SU-DHL-6 (cell line): ENCODE data around the gene ARCN1.

Experiments used
- H2AFZ ChIP-seq: fragments of 200-600 bp; sonication (generic); 2 replicates; pipeline ENCODE4 v1.6.1; 2014; ENCODE audit warnings: low read depth, mild to moderate bottlenecking, moderate library complexity, mixed read lengths, antibody characterized with exemption, low read length; ENCODE audit not compliant: severe bottlenecking
- H3F3A ChIP-seq: fragments of 200-600 bp; shearing (Covaris generic); 2 replicates; pipeline ENCODE4 v1.6.0; 2016; ENCODE audit warnings: antibody characterized with exemption, mild to moderate bottlenecking; ENCODE audit not compliant: insufficient read depth
- H3K27ac ChIP-seq: fragments of 200-600 bp; sonication (generic); 2 replicates; pipeline ENCODE4 v1.5.1; 2016; ENCODE audit warnings: low read depth, mild to moderate bottlenecking, low read length, moderate library complexity, mixed read lengths
- H3K27me3 ChIP-seq: fragments of 200-600 bp; sonication (generic), shearing (Covaris generic); 2 replicates; pipeline ENCODE4 v1.6.0; 2014; ENCODE audit warnings: mild to moderate bottlenecking, low read length
- H3K36me3 ChIP-seq: fragments of 200-600 bp; sonication (generic); 2 replicates; pipeline ENCODE4 v1.6.1; 2014; ENCODE audit warnings: mild to moderate bottlenecking, low read length, mixed read lengths
- H3K4me2 ChIP-seq: fragments of 300-600, 200-600 bp; shearing (Covaris generic), sonication (generic); 2 replicates; pipeline ENCODE4 v1.6.0; 2014; ENCODE audit warnings: low read length, low read depth, mild to moderate bottlenecking; ENCODE audit not compliant: poor library complexity, severe bottlenecking
- H3K4me3 ChIP-seq: fragments of 200-600 bp; sonication (generic); 2 replicates; pipeline ENCODE4 v1.5.1; 2014; ENCODE audit warnings: antibody characterized with exemption, low read length, mild to moderate bottlenecking, mixed read lengths; ENCODE audit not compliant: insufficient read depth, poor library complexity, severe bottlenecking
- H3K79me2 ChIP-seq: fragments of 200-600 bp; sonication (generic); 2 replicates; pipeline ENCODE4 v1.6.1; 2014; ENCODE audit warnings: mild to moderate bottlenecking, low read length, moderate library complexity; ENCODE audit not compliant: insufficient read depth
- H3K9ac ChIP-seq: fragments of 200-600 bp; sonication (generic); 2 replicates; pipeline ENCODE4 v1.7.0; 2014; ENCODE audit warnings: mild to moderate bottlenecking, low read length
- H3K9me2 ChIP-seq: fragments of 200-600 bp; sonication (generic); replicated peaks from 2 replicates; pipeline ENCODE4 v1.6.1; 2014; ENCODE audit warnings: low read length; ENCODE audit not compliant: insufficient read depth
- H3K9me3 ChIP-seq: fragments of 200-600 bp; sonication (generic); 2 replicates; pipeline ENCODE4 v1.6.1; 2014; ENCODE audit warnings: low read length, mixed read lengths; ENCODE audit not compliant: insufficient read depth
- H4K20me1 ChIP-seq: fragments of 200-600 bp; sonication (generic); 2 replicates; pipeline ENCODE4 v1.6.1; 2014; ENCODE audit warnings: low read depth, mild to moderate bottlenecking, antibody characterized with exemption, low read length, moderate library complexity, mixed read lengths
- CTCF ChIP-seq: fragments of 200-600 bp; sonication (generic); IDR thresholded peaks from one replicate; pipeline ENCODE4 v1.5.1; 2017; ENCODE audit warnings: antibody characterized with exemption, mild to moderate bottlenecking, low read length, moderate library complexity; ENCODE audit not compliant: insufficient read depth, poor library complexity, severe bottlenecking
- EZH2phosphoT487 ChIP-seq: fragments of 200-600 bp; sonication (generic), shearing (Covaris generic); conservative IDR thresholded peaks from 2 replicates; pipeline ENCODE4 v1.6.1; 2018; ENCODE audit warnings: mild to moderate bottlenecking, antibody characterized with exemption, low read length, moderate library complexity, mixed read lengths

The ARCN1 gene

GRCh38 chr11:118537409-118537980, 34.7 kb upstream of the ARCN1 start:
- no peak overlapping the region for H3K4me2 ChIP-seq
- no peak overlapping the region for H2AFZ ChIP-seq

GRCh38 chr11:118544010-118544646, 28.1 kb upstream of the ARCN1 start:
- Histone ChIP-seq H3K27me3 (no peaks in the 10 kb centered on the region), H3K4me3 (no peak overlapping the region), H3K27ac (no peak overlapping the region), H3K4me2 (no peak overlapping the region), H3K79me2 (no peaks in the 10 kb centered on the region), H3K9me2 (no peaks in the 10 kb centered on the region), H3K9me3 (no peaks in the 10 kb centered on the region), H3F3A (no peaks in the 10 kb centered on the region), H3K36me3 (no peaks in the 10 kb centered on the region), H3K9ac (no peak overlapping the region), H4K20me1 (no peaks in the 10 kb centered on the region), H2AFZ (no peak overlapping the region)
- TF ChIP-seq EZH2phosphoT487 (no peak), CTCF (no peak)

More at GRCh38 chr11:118537409-118537980, 34.7 kb upstream of the ARCN1 start:
- no peaks in the 10 kb centered on the region for H3K9me3 ChIP-seq
- H3K9me2 ChIP-seq, result no peaks in the 10 kb centered on the region
- H3K27me3 ChIP-seq, result no peaks in the 10 kb centered on the region
- no peaks in the 10 kb centered on the region for H4K20me1 ChIP-seq
- no peak overlapping the region for H3K4me3 ChIP-seq
- no peak overlapping the region for H3K9ac ChIP-seq
- no peak overlapping the region for H3K27ac ChIP-seq
- H3K36me3 ChIP-seq, result no peaks in the 10 kb centered on the region
- H3F3A ChIP-seq, result no peaks in the 10 kb centered on the region
- H3K79me2 ChIP-seq, result no peaks in the 10 kb centered on the region
- TF ChIP-seq CTCF, result no peak
- no peak for TF ChIP-seq EZH2phosphoT487

DNA sequence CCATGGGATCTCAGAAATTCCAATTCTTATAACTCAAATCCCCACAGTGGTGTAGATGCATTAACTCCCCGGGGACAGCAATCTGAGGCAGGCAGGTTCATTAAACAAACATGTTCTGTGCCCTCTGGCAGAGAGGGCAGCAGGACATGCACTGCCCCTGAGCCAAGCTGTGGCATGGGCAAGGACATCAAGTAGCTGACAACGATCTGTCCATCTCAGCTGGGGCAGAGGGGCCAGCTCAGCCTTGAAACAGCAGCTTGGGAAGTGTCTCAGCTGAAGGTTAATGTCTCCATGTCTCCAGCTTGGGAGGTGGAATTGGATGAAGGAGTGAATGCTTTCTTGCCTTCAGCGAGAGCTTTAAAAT, 27.6 kb upstream of the ARCN1 start:
- Histone ChIP-seq H3K79me2 (no peaks in the 10 kb centered on the region), H3K9ac (no peak overlapping the region), H4K20me1 (no peaks in the 10 kb centered on the region), H3K27ac (no peak overlapping the region), H3K4me3 (no peak overlapping the region), H3F3A (no peaks in the 10 kb centered on the region), H2AFZ (no peak overlapping the region), H3K4me2 (no peak overlapping the region), H3K9me2 (no peaks in the 10 kb centered on the region), H3K9me3 (no peaks in the 10 kb centered on the region), H3K27me3 (no peaks in the 10 kb centered on the region), H3K36me3 (no peaks in the 10 kb centered on the region)
- TF ChIP-seq EZH2phosphoT487 (no peak), CTCF (no peak)
